Breast epithelium (tissue), 3 donors: ENCODE measurements around the gene HEY2.
"Not testable (repeated sequence)": the region's sequence is repeated elsewhere in the genome, so short reads cannot be mapped to it uniquely, and the experiment has no call there.

Experiments used
- CTCF ChIP-seq, 3 donors: fragments of 450-650 bp; IDR thresholded peaks; one replicate each; pipeline ENCODE4 v1.5.1; 2016 to 2017; ENCODE audit warnings: antibody characterized with exemption in 3 of 3, mild to moderate bottlenecking in 3 of 3, moderate library complexity in 3 of 3
- POLR2A ChIP-seq: fragments of 450-650 bp; IDR thresholded peaks from one replicate; pipeline ENCODE4 v1.6.1; 2016; ENCODE audit warnings: antibody characterized with exemption, mild to moderate bottlenecking, moderate library complexity
- POLR2AphosphoS5 ChIP-seq, 3 donors: sonication (generic); formaldehyde crosslinking; IDR thresholded peaks; one replicate each; pipeline ENCODE4 v1.6.1; 2017; ENCODE audit warnings: antibody characterized with exemption in 3 of 3

GRCh38 chr6:125703882-125704281 lies 45.5 kb upstream of the HEY2 start:
- TF ChIP-seq POLR2A; CTCF (IDR thresholded peaks at IDR 0.05); POLR2AphosphoS5 (IDR thresholded peaks at IDR 0.05): not testable (repeated sequence)
